Esophagus squamous epithelium (tissue), 4 donors: ENCODE results near the gene CYP2S1.

Source experiments
- CTCF ChIP-seq, 6 experiments: fragments of 450-650 bp in 4 of 6; fragments of 200-600 bp in 2 of 6; sonication (generic) in 2 of 6; IDR thresholded peaks; one replicate each; pipeline ENCODE4 v1.5.1; 2016 to 2019; ENCODE audit warnings: antibody characterized with exemption in 6 of 6, mild to moderate bottlenecking in 4 of 6, moderate library complexity in 4 of 6
- POLR2A ChIP-seq, 4 donors: fragments of 450-650 bp; IDR thresholded peaks; one replicate each; pipeline ENCODE4 v1.6.1; 2017; ENCODE audit warnings: antibody characterized with exemption in 4 of 4, mild to moderate bottlenecking in 4 of 4, moderate library complexity in 3 of 4

GRCh38 chr19:41224632-41225031 is 31.6 kb downstream of the CYP2S1 start:
- TF ChIP-seq POLR2A (IDR thresholded peaks at IDR 0.05), result no peak
- TF ChIP-seq CTCF (IDR thresholded peaks at IDR 0.05), result no peak
